ENCODE data around the gene CXCR6. TPM values are rescaled to one million over a fixed set of nuclear protein-coding genes. Genes with fewer than 3 reads are reported as not detected.
A peak's percentile ranks its signal among the peaks of the same experiment; 100 is the strongest.

The CXCR6 gene
- total and polyA plus RNA-seq, 2 of the 13 experiments (the other 11 are each of a cell fraction or from before 2014, with no cell fraction given) = not detected

GRCh38 chr3:45995236-45996192 lies 52.2 kb downstream of the CXCR6 start, which contains the start of gene FYCO1 (continued):
- TF ChIP-seq TMF1 (CRISPR knock-in tag; IDR thresholded peaks at IDR 0.05; ENCODE audit: low read depth) = no peak
- peak; percentile 47 for TF ChIP-seq ZBTB26 (CRISPR knock-in tag; IDR thresholded peaks at IDR 0.05; ENCODE audit: borderline replicate concordance)
- no peak; the same call in 1 of the 2 replicates for TF ChIP-seq ETV5 (CRISPR knock-in tag; IDR thresholded peaks at IDR 0.05; ENCODE audit: borderline replicate concordance)
- 0 out of 2 replicates have a peak, but pooled peaks have one; percentile 60 for TF ChIP-seq ZNF710 (CRISPR knock-in tag; IDR thresholded peaks at IDR 0.05; ENCODE audit: borderline replicate concordance)
- no peak for TF ChIP-seq PTBP1 (IDR thresholded peaks at IDR 0.05; ENCODE audit: low read depth, low read length, poor library complexity, severe bottlenecking)
- TF ChIP-seq ZBTB25 (CRISPR knock-in tag; IDR thresholded peaks at IDR 0.05) = peak; percentile 39; the same call in 1 of the 2 replicates
- TF ChIP-seq REXO4 (CRISPR knock-in tag; IDR thresholded peaks at IDR 0.05; ENCODE audit: borderline replicate concordance) = no peak
- TF ChIP-seq ZNF335 (CRISPR knock-in tag; IDR thresholded peaks at IDR 0.05) = no peak
- no peak for TF ChIP-seq ZNF3 (CRISPR knock-in tag; IDR thresholded peaks at IDR 0.05)
- no peak for TF ChIP-seq SKIL (CRISPR knock-in tag; IDR thresholded peaks at IDR 0.05; ENCODE audit: borderline replicate concordance)
- no peak for TF ChIP-seq AHDC1 (CRISPR knock-in tag; IDR thresholded peaks at IDR 0.05; ENCODE audit: borderline replicate concordance)
- no peak for TF ChIP-seq ZNF234 (CRISPR knock-in tag; conservative IDR thresholded peaks at IDR 0.05)
- no peak; the same call in 1 of the 2 replicates for TF ChIP-seq CBFB (CRISPR knock-in tag; IDR thresholded peaks at IDR 0.05)
